Mesothelial cell of epicardium (in vitro differentiated cells): ENCODE results near the gene SHB. TPM values are rescaled to one million over a fixed set of nuclear protein-coding genes. Genes with fewer than 3 reads are reported as not detected.

Experiments used
- DNase-seq, 2 experiments: peaks; one replicate each; pipeline ENCODE4 v3.0.0; 2021; ENCODE audit warnings: low spot score in 2 of 2; ENCODE audit not compliant: unreplicated experiment in 2 of 2
- H3K27ac Mint-ChIP-seq: 2 replicates; pipeline ENCODE4 v1.8.0; 2021; ENCODE audit warnings: mixed read lengths
- H3K27me3 Mint-ChIP-seq: 2 replicates; pipeline ENCODE4 v1.8.0; 2021; ENCODE audit warnings: low read depth, mixed read lengths
- H3K36me3 Mint-ChIP-seq: 2 replicates; pipeline ENCODE4 v1.8.0; 2021; ENCODE audit warnings: mixed read lengths
- H3K4me1 Mint-ChIP-seq: 2 replicates; pipeline ENCODE4 v1.8.0; 2021; ENCODE audit warnings: mixed read lengths
- H3K4me3 Mint-ChIP-seq: 2 replicates; pipeline ENCODE4 v1.8.0; 2021; ENCODE audit warnings: mild to moderate bottlenecking, moderate library complexity, mixed read lengths
- H3K9me3 Mint-ChIP-seq: 2 replicates; pipeline ENCODE4 v1.8.0; 2021; ENCODE audit warnings: mixed read lengths
- CTCF ChIP-seq: fragments of 200-600 bp; sonication (generic); IDR thresholded peaks from one replicate; pipeline ENCODE4 v1.5.0; 2021; ENCODE audit warnings: antibody characterized with exemption; ENCODE audit not compliant: unreplicated experiment
- total RNA-seq: library from RNA; stranded (reverse); gene quantifications from 3 replicates; pipeline ENCODE4 v1.2.1, GENCODE V29; 2021

Gene SHB
- total RNA-seq, 1 donor from 2014 or later, result 35.5 TPM

GRCh38 chr9:37950561-37950960 lies 118.5 kb downstream of the SHB start:
- H3K27ac Mint-ChIP-seq, result peak overlapping the region; percentile 81
- TF ChIP-seq CTCF, result no peak
- H3K27me3 Mint-ChIP-seq, result no peaks in the 10 kb centered on the region
- H3K4me1 Mint-ChIP-seq, result peaks cover 35% of the 10 kb centered on the region
- H3K36me3 Mint-ChIP-seq, result peaks cover 43% of the 10 kb centered on the region
- no peak for DNase-seq
- H3K4me3 Mint-ChIP-seq, result no peak overlapping the region
- no peaks in the 10 kb centered on the region for H3K9me3 Mint-ChIP-seq

GRCh38 chr9:37949576-37949975 lies 119.5 kb downstream of the SHB start:
- peaks cover 44% of the 10 kb centered on the region for H3K4me1 Mint-ChIP-seq
- no peaks in the 10 kb centered on the region for H3K9me3 Mint-ChIP-seq
- H3K4me3 Mint-ChIP-seq, result no peak overlapping the region
- no peaks in the 10 kb centered on the region for H3K27me3 Mint-ChIP-seq
- DNase-seq, result no peak
- no peak for TF ChIP-seq CTCF
- H3K27ac Mint-ChIP-seq, result peak overlapping the region; percentile 84
- peaks cover 41% of the 10 kb centered on the region for H3K36me3 Mint-ChIP-seq

GRCh38 chr9:37948417-37948980 lies 120.5 kb downstream of the SHB start:
- H3K27ac Mint-ChIP-seq, result peak overlapping the region; percentile 100

DNA sequence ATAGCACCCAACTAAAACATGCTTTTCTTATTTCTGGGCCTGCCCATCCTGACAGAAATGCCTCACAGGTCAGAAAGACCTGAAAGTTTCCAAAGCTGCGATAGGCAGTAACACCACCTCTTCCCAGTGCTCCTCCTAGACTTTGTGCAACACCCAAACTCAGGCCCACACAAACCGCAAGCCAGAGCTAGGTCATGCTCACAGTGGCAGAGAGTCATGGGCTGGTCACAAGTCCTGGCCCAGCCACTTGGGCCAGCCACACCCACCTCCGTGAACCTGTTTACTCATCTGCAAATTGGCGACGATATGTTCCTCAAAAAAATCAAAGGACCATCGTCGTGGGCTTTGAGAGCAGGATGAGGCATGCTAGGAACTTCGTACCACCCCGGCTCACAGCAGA lies 121.0 kb downstream of the SHB start:
- DNase-seq, result no peak
- Mint-ChIP-seq H3K36me3 (peaks cover 29% of the 10 kb centered on the region), H3K4me3 (no peak overlapping the region), H3K27ac (peak overlapping the region; percentile 100), H3K9me3 (no peaks in the 10 kb centered on the region), H3K4me1 (peaks cover 53% of the 10 kb centered on the region), H3K27me3 (no peaks in the 10 kb centered on the region)
- no peak for TF ChIP-seq CTCF

More at GRCh38 chr9:37948417-37948980, 120.5 kb downstream of the SHB start:
- Mint-ChIP-seq H3K4me3 (no peak overlapping the region), H3K9me3 (no peaks in the 10 kb centered on the region), H3K4me1 (peaks cover 48% of the 10 kb centered on the region), H3K36me3 (peaks cover 34% of the 10 kb centered on the region), H3K27me3 (no peaks in the 10 kb centered on the region)
- DNase-seq, result no peak
- no peak for TF ChIP-seq CTCF

DNA sequence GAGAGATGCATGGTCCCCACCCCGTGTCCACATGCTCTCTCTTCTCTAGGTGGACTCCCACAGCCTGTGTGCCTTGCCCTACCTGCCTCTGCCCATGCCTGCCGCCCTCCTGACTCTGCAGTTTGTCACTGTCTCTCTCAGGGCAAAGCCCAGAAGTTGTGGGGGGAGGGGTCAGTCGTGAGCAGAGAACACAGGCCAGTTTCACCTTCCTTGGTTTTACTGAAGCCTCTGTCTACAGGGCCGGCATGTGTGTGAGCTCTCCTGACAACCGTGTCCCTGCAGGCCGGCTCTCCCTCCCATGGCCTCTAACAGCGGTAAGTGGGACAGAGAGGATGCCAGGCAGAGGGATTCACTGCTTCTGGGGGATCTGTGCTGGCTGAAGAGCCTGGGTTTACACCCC lies 121.6 kb downstream of the SHB start:
- H3K36me3 Mint-ChIP-seq, result peaks cover 24% of the 10 kb centered on the region

More for the DNA sequence above, 121.6 kb downstream of the SHB start:
- Mint-ChIP-seq H3K4me3 (no peak overlapping the region), H3K4me1 (peaks cover 58% of the 10 kb centered on the region), H3K27ac (peak overlapping the region; percentile 100), H3K27me3 (no peaks in the 10 kb centered on the region), H3K9me3 (no peaks in the 10 kb centered on the region)
- TF ChIP-seq CTCF, result no peak
- DNase-seq, result no peak
